Measurements from ENCODE around the gene STOM.

The STOM gene

GRCh38 chr9:121298016-121298538 lies 72.0 kb downstream of the STOM start:
- H3K27ac ChIP-seq, result no peak overlapping the region
- H2AFZ ChIP-seq (ENCODE audit: low read depth), result no peak overlapping the region
- H3K36me3 ChIP-seq (ENCODE audit: insufficient read depth), result no peaks in the 10 kb centered on the region
- H3K4me2 ChIP-seq, result no peak overlapping the region
- no peak overlapping the region for H3K9ac ChIP-seq
- H3K79me2 ChIP-seq (ENCODE audit: insufficient read depth, low read depth), result no peaks in the 10 kb centered on the region
- TF ChIP-seq, protein P1, sequence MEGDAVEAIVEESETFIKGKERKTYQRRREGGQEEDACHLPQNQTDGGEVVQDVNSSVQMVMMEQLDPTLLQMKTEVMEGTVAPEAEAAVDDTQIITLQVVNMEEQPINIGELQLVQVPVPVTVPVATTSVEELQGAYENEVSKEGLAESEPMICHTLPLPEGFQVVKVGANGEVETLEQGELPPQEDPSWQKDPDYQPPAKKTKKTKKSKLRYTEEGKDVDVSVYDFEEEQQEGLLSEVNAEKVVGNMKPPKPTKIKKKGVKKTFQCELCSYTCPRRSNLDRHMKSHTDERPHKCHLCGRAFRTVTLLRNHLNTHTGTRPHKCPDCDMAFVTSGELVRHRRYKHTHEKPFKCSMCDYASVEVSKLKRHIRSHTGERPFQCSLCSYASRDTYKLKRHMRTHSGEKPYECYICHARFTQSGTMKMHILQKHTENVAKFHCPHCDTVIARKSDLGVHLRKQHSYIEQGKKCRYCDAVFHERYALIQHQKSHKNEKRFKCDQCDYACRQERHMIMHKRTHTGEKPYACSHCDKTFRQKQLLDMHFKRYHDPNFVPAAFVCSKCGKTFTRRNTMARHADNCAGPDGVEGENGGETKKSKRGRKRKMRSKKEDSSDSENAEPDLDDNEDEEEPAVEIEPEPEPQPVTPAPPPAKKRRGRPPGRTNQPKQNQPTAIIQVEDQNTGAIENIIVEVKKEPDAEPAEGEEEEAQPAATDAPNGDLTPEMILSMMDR (conservative IDR thresholded peaks at IDR 0.05; ENCODE audit: low read depth, low read length), result no peak
- H3K27me3 ChIP-seq (ENCODE audit: insufficient read depth, low read depth), result no peaks in the 10 kb centered on the region
- no peaks in the 10 kb centered on the region for H3K4me1 ChIP-seq (ENCODE audit: low read depth, poor library complexity, severe bottlenecking)
- no peak overlapping the region for H3K4me3 ChIP-seq (IDR thresholded peaks at IDR 0.05; ENCODE audit: insufficient read depth, low read depth, low read length)
- no peaks in the 10 kb centered on the region for H4K20me1 ChIP-seq (ENCODE audit: insufficient read depth)

DNA sequence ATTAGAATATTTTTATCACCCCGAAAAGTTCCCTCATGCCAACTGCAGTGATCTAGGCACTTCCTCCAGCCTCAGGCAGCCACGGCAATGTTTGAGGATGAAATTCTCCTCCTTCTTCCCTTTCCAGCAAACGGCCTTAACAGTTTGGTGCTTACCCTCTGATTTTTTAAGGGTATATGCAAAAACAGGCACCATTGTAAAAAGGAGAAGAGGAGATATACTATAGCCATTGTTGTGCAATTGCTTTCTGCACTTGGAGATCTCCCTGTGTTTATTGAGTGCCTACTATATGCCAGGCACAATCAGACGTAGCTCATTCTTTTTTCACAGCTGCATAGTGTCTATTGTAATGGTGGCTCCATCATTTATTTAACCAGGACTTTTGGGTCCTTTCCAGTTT lies 72.7 kb downstream of the STOM start:
- Histone ChIP-seq H4K20me1 (ENCODE audit: insufficient read depth) (no peaks in the 10 kb centered on the region), H3K79me2 (ENCODE audit: insufficient read depth, low read depth) (no peaks in the 10 kb centered on the region), H3K27ac (no peak overlapping the region), H2AFZ (ENCODE audit: low read depth) (no peak overlapping the region), H3K36me3 (ENCODE audit: insufficient read depth) (no peaks in the 10 kb centered on the region), H3K9ac (no peak overlapping the region), H3K4me2 (no peak overlapping the region), H3K27me3 (ENCODE audit: insufficient read depth, low read depth) (no peaks in the 10 kb centered on the region), H3K4me1 (ENCODE audit: low read depth, poor library complexity, severe bottlenecking) (no peaks in the 10 kb centered on the region), H3K4me3 (IDR thresholded peaks at IDR 0.05; ENCODE audit: insufficient read depth, low read depth, low read length) (no peak overlapping the region)
- TF ChIP-seq, protein P1 (conservative IDR thresholded peaks at IDR 0.05; ENCODE audit: low read depth, low read length), result no peak

DNA sequence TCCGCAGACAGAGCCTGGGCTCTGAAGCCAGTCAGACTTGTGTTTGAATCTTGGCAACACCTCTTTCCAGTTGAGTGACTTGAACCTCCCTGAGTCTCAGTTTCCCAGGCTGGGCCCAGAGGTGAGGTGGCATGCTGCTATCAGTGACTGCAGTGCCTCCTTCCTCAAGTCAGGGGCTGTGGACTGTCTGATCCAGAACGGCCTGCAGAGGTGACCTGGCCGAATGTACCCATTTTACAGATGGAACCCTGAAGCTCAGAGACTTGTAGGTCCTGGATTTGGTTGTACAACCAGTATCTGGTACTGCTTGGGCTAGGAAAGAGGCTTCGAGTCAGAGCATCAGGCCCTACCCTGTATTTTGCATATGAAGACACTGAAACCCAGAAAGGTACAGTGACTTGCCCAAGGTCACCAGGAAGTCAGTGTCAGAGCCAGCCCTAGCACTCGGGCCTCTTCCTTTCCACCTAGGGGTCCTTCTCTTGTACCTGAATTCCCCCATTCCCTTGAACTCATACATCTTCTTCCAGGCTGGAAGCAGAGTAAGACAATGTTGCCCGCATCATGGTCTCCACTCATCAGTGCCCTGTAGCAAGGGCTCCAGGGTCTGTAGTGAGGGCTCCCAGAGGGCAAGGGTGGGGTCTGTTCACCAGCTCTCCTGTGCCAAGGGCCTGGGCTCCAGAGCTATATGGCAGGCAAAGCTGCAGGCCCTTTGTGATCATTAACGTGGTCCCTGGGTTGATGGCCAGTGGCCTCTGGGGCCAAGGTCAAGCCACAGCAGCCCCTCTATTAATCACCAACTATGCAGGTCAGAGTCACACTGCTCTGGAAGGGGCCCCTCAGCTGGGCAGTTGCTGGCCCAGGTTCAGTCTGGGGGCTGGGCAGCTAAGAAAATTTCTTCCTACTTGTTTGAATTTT lies 73.6 kb downstream of the STOM start:
- TF ChIP-seq, protein P1 (conservative IDR thresholded peaks at IDR 0.05; ENCODE audit: low read depth, low read length), result no peak
- Histone ChIP-seq H3K4me3 (IDR thresholded peaks at IDR 0.05; ENCODE audit: insufficient read depth, low read depth, low read length) (no peak overlapping the region), H2AFZ (ENCODE audit: low read depth) (no peak overlapping the region), H4K20me1 (ENCODE audit: insufficient read depth) (no peaks in the 10 kb centered on the region), H3K27ac (no peak overlapping the region), H3K9ac (no peak overlapping the region), H3K27me3 (ENCODE audit: insufficient read depth, low read depth) (no peaks in the 10 kb centered on the region), H3K4me2 (no peak overlapping the region), H3K36me3 (ENCODE audit: insufficient read depth) (no peaks in the 10 kb centered on the region), H3K4me1 (ENCODE audit: low read depth, poor library complexity, severe bottlenecking) (no peaks in the 10 kb centered on the region), H3K79me2 (ENCODE audit: insufficient read depth, low read depth) (no peaks in the 10 kb centered on the region)

- no peaks in the 10 kb centered on the region for H4K20me1 ChIP-seq (ENCODE audit: insufficient read depth)
- no peak overlapping the region for H3K4me3 ChIP-seq (IDR thresholded peaks at IDR 0.05; ENCODE audit: insufficient read depth, low read depth, low read length)
- H3K4me1 ChIP-seq (ENCODE audit: low read depth, poor library complexity, severe bottlenecking), result no peaks in the 10 kb centered on the region
- TF ChIP-seq, protein P1 (conservative IDR thresholded peaks at IDR 0.05; ENCODE audit: low read depth, low read length), result no peak
- H3K36me3 ChIP-seq (ENCODE audit: insufficient read depth), result no peaks in the 10 kb centered on the region
- H3K4me2 ChIP-seq, result no peak overlapping the region
- no peak overlapping the region for H3K27ac ChIP-seq
- no peaks in the 10 kb centered on the region for H3K79me2 ChIP-seq (ENCODE audit: insufficient read depth, low read depth)
- no peaks in the 10 kb centered on the region for H3K27me3 ChIP-seq (ENCODE audit: insufficient read depth, low read depth)
- H3K9ac ChIP-seq, result no peak overlapping the region
- no peak overlapping the region for H2AFZ ChIP-seq (ENCODE audit: low read depth)
These were observed 74.3 kb downstream of the STOM start for GRCh38 chr9:121295662-121296191.

Data from KMS-11 (cell line).